PC-3 (cell line): ENCODE measurements around the gene UQCR11.

Source experiments
- EZH2 ChIP-seq: fragments of 300-600 bp; sonication (generic); IDR thresholded peaks from one replicate; pipeline ENCODE4 v1.6.1; 2017; ENCODE audit warnings: antibody characterized with exemption, mild to moderate bottlenecking, low read length; ENCODE audit not compliant: unreplicated experiment
- EZH2phosphoT487 ChIP-seq: fragments of 300-600 bp; sonication (generic); IDR thresholded peaks from 2 replicates; pipeline ENCODE4 v1.6.1; 2018; ENCODE audit warnings: mild to moderate bottlenecking, antibody characterized with exemption, low read length, borderline replicate concordance
- TF ChIP-seq, protein P1 (sequence below): fragments of 300-600 bp; sonication (generic); conservative IDR thresholded peaks from 2 replicates; pipeline ENCODE4 v1.5.1; 2017; ENCODE audit warnings: antibody characterized with exemption, low read depth, mild to moderate bottlenecking, low read length

DNA sequence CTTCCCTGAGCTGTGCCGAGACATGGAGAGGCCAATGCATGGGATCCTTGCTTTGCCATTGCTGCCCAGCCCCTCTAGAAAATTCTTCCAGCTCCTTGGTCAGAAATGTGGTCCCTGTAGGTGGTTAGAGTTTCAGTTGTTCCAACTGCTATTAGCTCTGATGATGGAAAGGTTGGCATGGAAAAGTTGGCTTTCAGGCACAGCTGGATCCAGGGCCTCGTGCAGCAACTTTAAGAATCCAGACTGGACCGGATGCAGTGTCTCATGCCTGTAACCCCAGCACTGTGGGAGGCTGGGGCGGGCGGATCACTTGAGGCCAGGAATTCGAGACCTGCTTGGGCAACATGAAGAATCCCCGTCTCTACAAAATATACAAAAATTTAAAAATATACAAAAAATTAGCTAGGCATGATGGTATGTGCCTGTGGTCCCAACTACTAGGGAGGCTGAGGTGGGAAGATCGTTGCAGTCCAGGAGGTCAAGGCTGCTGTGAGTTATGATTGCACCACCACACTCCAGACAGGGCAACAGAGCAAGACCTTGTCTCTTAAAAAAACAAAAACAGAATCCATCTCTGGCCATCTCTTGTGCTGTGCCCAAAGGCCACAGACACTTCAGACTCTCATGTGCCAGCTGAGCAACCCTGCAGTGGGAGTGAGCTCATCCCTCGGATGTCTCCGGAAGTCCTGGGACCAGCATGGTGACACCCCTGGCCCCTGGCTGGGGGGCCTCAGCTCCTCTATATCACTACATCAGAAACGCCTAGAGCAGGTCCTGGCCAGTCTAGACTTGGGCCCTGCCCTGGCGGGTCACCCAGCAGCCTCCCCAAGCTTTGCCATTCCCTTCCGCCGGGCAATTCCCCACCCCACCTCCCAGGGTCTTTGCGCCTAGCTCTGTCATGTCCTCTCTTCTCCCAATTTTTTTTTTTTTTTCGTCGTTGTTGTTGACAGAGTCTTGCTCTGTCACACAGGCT lies 53.9 kb downstream of the UQCR11 start:
- TF ChIP-seq EZH2 (no peak), EZH2phosphoT487 (no peak)
- TF ChIP-seq, protein P1, sequence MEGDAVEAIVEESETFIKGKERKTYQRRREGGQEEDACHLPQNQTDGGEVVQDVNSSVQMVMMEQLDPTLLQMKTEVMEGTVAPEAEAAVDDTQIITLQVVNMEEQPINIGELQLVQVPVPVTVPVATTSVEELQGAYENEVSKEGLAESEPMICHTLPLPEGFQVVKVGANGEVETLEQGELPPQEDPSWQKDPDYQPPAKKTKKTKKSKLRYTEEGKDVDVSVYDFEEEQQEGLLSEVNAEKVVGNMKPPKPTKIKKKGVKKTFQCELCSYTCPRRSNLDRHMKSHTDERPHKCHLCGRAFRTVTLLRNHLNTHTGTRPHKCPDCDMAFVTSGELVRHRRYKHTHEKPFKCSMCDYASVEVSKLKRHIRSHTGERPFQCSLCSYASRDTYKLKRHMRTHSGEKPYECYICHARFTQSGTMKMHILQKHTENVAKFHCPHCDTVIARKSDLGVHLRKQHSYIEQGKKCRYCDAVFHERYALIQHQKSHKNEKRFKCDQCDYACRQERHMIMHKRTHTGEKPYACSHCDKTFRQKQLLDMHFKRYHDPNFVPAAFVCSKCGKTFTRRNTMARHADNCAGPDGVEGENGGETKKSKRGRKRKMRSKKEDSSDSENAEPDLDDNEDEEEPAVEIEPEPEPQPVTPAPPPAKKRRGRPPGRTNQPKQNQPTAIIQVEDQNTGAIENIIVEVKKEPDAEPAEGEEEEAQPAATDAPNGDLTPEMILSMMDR = no peak
